Activated CD8-positive, alpha-beta T cell treated with anti-CD3 and anti-CD28 coated beads, Interleukin-2, amount 10 ng/mL, durations not matched to agents 7 days and 5 days (primary cell): ENCODE measurements around the gene EDEM1. TPM values are rescaled to one million over a fixed set of nuclear protein-coding genes. Genes with fewer than 3 reads are reported as not detected.

Experiments used
- ATAC-seq: fragments of 150-1000 bp; cut with Tn5 transposase; one replicate; pipeline ENCODE4 v1.10.0; 2021; ENCODE audit warnings: moderate library complexity
- CTCF ChIA-PET: fragments of 350-600 bp; sonication (Branson Sonifier 250); formaldehyde crosslinking; loops from one replicate; lab custom pipeline; 2021; ENCODE audit warnings: antibody characterized with exemption; lab: Charles Lee
- POLR2A ChIA-PET: fragments of 350-600 bp; sonication (Branson Sonifier 250); formaldehyde crosslinking; loops from one replicate; lab custom pipeline; 2021; ENCODE audit warnings: antibody characterized with exemption; lab: Charles Lee
- DNase-seq: peaks from one replicate; pipeline ENCODE4 v3.0.0-alpha.2; 2020
- H3K27ac Mint-ChIP-seq: one replicate; pipeline ENCODE4 v1.8.0; 2021; ENCODE audit warnings: mild to moderate bottlenecking, mixed read lengths
- H3K27me3 Mint-ChIP-seq: one replicate; pipeline ENCODE4 v1.8.0; 2021; ENCODE audit warnings: low read depth, mixed read lengths
- H3K36me3 Mint-ChIP-seq: one replicate; pipeline ENCODE4 v1.8.0; 2021; ENCODE audit warnings: low read depth, mixed read lengths
- H3K4me1 Mint-ChIP-seq: one replicate; pipeline ENCODE4 v1.8.0; 2021; ENCODE audit warnings: low read depth, mixed read lengths
- H3K4me3 Mint-ChIP-seq: one replicate; pipeline ENCODE4 v1.8.0; 2021; ENCODE audit warnings: mild to moderate bottlenecking, mixed read lengths
- H3K9me3 Mint-ChIP-seq: one replicate; pipeline ENCODE4 v1.8.0; 2022; ENCODE audit warnings: mixed read lengths; ENCODE audit not compliant: insufficient read depth
- microRNA-seq: library from miRNA; unstranded; fragments of <30 nt; microRNA quantifications from one replicate; pipeline ENCODE4 v1.2.0, GENCODE V29; 2022
- total RNA-seq, 2 experiments: library from RNA; stranded (reverse); gene quantifications; one replicate each; pipeline ENCODE4 v1.2.3, GENCODE V29; 2021

The EDEM1 gene
- total RNA-seq, 2 experiments from 2014 or later, result 81.7 to 84.3 TPM

GRCh38 chr3:5260992-5261501 lies 73.5 kb downstream of the EDEM1 start:
- no peak for DNase-seq
- Mint-ChIP-seq H3K9me3 (no peaks in the 10 kb centered on the region), H3K36me3 (no peaks in the 10 kb centered on the region), H3K27ac (no peak overlapping the region), H3K27me3 (no peaks in the 10 kb centered on the region), H3K4me1 (peaks cover 3% of the 10 kb centered on the region), H3K4me3 (no peak overlapping the region)
- no peak for ATAC-seq
- CTCF ChIA-PET, result no interaction called here
- POLR2A ChIA-PET, result no interaction called here

GRCh38 chr3:5262507-5262906 lies 75.0 kb downstream of the EDEM1 start:
- DNase-seq (no peak), ATAC-seq (no peak)
- CTCF ChIA-PET, result no interaction called here
- Mint-ChIP-seq H3K9me3 (no peaks in the 10 kb centered on the region), H3K36me3 (no peaks in the 10 kb centered on the region), H3K27me3 (no peaks in the 10 kb centered on the region), H3K4me3 (no peak overlapping the region), H3K4me1 (peaks cover 3% of the 10 kb centered on the region), H3K27ac (no peak overlapping the region)
- POLR2A ChIA-PET, result no interaction called here

- CTCF ChIA-PET, result no interaction called here
- Mint-ChIP-seq H3K36me3 (no peaks in the 10 kb centered on the region), H3K4me3 (no peak overlapping the region), H3K27ac (no peak overlapping the region), H3K4me1 (peaks cover 3% of the 10 kb centered on the region), H3K27me3 (no peaks in the 10 kb centered on the region), H3K9me3 (no peaks in the 10 kb centered on the region)
- POLR2A ChIA-PET, result no interaction called here
- DNase-seq (no peak), ATAC-seq (no peak)
Observed at GRCh38 chr3:5264093-5264600, 76.6 kb downstream of the EDEM1 start.

- no peak for ATAC-seq
- ChIA-PET CTCF (no interaction called here), POLR2A (interaction anchor here (0.7 kb wide), 1 partner anchor 60 kb away, joined by 3 read pairs; no protein-coding TSS in a partner anchor)
- H3K4me1 Mint-ChIP-seq, result peaks cover 3% of the 10 kb centered on the region
- H3K4me3 Mint-ChIP-seq, result no peak overlapping the region
- DNase-seq, result no peak
- H3K27me3 Mint-ChIP-seq, result no peaks in the 10 kb centered on the region
- no peak overlapping the region for H3K27ac Mint-ChIP-seq
- no peaks in the 10 kb centered on the region for H3K36me3 Mint-ChIP-seq
- H3K9me3 Mint-ChIP-seq, result no peaks in the 10 kb centered on the region
Observed at GRCh38 chr3:5264896-5265770, 77.6 kb downstream of the EDEM1 start.

GRCh38 chr3:5267252-5267651 lies 79.7 kb downstream of the EDEM1 start:
- DNase-seq, result no peak
- Mint-ChIP-seq H3K36me3 (no peaks in the 10 kb centered on the region), H3K4me1 (no peaks in the 10 kb centered on the region), H3K4me3 (no peak overlapping the region), H3K27me3 (no peaks in the 10 kb centered on the region), H3K27ac (no peak overlapping the region), H3K9me3 (no peaks in the 10 kb centered on the region)
- no peak for ATAC-seq
- CTCF ChIA-PET, result no interaction called here
- POLR2A ChIA-PET, result no interaction called here

GRCh38 chr3:5267889-5268288 lies 80.4 kb downstream of the EDEM1 start:
- POLR2A ChIA-PET, result no interaction called here
- CTCF ChIA-PET, result no interaction called here
- Mint-ChIP-seq H3K9me3 (no peaks in the 10 kb centered on the region), H3K4me3 (no peak overlapping the region), H3K27ac (no peak overlapping the region), H3K4me1 (no peaks in the 10 kb centered on the region), H3K27me3 (no peaks in the 10 kb centered on the region), H3K36me3 (no peaks in the 10 kb centered on the region)
- no peak for DNase-seq
- ATAC-seq, result no peak

Small RNAs within 50 kb of the gene (microRNA-seq; reads per million reads assigned to microRNA genes)
- not detected for gene MIR4790

Other genes starting within 250 kb of the EDEM1 start
- gene BHLHE40, start 208.3 kb upstream of the EDEM1 start, total RNA-seq, result 100 to 1,000 TPM; 209 to 219 TPM
- 10 to 100 TPM; 41.0 to 44.0 TPM for gene ARL8B, start 65.4 kb upstream of the EDEM1 start, total RNA-seq